ENCODE data around the gene RAB18.
"Not testable (repeated sequence)": the region's sequence is repeated elsewhere in the genome, so short reads cannot be mapped to it uniquely, and the experiment has no call there.

Gene RAB18

DNA sequence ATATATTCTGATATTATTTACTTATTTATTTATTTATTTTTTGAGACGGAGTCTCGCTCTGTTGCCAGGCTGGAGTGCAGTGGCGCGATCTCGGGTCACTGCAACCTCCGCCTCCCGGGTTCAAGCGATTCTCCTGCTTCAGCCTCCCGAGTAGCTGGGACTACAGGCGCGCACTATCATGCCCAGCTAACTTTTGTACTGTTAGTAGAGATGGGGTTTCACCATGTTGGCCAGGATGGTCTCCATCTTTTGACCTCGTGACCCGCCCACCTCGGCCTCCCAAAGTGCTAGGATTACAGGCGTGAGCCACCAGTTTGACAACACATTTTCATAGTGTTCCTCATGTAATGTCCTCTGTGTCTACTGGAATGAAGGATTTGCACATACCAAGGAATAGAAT is 1.4 kb downstream of the RAB18 start:
- not testable (repeated sequence) for DNase-seq

DNA sequence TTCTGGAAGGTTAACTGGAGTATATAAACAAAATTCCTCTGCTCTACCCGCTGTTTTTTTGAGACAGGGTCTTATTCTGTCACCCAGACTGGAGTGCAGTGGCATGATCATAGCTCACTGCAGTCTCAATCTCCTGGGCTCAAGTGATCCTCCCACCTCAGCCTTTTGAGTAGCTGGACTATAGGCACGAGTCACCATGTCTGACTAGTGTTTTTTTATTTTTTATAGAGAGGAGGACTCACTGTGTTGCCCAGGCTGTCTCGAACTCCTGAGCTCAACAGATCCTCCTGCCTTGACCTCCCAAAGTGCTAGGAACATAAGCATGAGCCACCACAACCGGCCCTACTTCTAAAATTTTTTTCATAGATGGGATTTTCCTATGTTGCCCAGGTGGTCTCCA is 2.2 kb downstream of the RAB18 start:
- no peak for DNase-seq

DNA sequence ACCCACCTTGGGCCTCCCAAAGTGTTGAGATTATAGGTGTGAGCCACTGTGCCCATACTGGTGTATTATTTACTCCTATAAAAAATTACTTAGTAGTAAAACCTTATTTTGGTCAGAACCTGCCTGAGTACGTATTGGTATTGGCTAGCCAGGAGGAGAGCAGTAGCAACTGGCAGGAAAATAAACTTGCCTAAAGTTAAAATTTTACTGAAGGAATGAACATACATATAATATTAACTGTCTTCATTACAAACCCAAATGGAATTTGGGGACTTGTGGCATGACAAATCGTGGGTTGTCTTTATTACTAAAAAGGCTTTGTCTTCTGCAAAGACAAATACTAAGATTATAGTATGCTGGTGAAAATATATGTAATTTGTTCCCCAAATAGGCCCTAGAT is 8.4 kb downstream of the RAB18 start:
- DNase-seq: no peak

DNA sequence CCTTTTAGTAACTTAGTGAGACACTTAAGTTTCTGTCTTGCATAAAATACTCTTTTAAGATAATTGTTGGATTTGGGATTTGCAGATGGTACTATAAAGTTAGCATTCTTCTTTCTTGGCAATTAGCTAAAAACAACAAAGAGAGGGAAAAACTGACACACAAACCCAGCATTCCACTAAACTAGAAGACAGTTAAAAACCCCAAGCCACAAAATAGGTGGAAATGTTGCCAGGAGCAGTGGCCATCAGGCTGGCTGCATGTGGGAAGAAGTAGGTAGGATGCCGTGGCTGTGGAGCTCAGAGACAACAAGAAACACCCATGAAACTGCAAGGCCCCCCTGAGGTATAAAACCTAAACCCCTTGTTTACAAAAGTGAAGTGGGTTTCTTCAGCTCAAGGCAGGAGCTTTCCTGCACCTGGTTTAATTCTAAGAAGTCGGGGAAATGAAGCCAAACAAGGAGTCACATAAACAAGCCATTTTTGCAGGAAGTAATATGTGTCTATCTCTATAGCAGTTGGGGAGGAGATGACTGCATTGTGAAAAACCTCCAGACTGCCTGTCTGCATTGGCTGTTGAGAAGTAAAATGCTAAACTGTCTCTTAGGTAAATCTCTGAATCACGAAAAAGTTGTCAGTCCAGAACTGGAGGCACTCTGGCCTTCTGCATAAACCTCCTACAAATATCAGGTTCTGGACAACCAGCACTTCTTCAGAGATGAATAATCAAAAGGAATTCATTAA is 9.5 kb downstream of the RAB18 start:
- DNase-seq: no peak

DNA sequence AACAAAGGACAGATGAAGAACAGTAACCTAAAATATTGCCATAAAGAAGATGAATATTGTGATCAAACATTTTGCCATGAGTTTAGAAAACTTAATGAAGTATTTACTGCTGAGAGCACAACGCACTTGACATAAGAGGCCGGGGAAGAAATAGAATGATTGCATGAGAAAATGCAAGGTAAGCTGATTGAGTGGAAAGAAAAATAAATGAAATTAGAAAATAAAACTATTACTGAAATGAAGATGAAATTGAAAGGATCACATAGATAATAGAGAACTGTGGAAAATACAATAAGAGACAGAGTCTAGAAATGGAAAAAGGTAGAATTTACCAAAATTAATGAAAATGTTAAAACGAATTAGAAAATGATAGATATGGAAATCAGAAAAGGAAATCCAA is 10.1 kb downstream of the RAB18 start:
- no peak for DNase-seq

DNA sequence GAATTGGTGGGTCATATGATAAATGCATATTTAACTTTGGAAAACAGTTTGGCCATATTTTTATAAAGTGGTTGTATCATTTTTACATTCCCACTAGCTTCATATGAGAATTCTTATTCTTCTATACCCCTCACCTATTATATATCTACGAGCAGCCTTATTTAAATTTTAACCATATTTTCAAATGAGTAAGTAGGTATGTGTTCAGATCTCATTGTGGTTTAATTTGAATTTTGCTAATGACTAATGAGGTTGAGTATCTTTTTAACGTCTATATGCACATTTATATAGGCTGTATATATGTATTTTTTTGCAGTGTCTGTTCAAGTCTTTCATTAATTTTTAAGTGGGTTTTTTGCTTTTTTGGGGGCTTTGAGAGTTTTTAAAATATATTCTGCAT is 14.2 kb downstream of the RAB18 start:
- DNase-seq: no peak

DNA sequence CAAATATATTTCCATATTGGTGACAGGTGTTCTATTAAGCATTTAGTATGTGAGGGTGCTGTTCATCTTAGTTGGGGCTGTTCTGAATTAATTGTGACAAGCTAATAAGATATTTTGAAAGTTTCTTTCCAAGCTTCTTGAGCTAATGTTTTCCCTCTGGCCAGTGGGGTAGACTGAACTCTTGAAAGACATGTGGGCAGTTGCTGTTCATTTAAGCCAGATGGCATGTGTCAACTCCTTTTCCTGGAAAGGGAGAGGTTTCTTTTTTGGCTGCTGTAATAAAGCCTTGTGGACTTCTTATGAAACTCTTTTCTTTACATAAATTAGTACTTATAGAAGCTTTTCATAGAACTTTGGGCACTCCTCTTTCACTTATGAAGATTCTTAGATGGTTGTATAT is 21.7 kb downstream of the RAB18 start:
- no peak for DNase-seq

DNA sequence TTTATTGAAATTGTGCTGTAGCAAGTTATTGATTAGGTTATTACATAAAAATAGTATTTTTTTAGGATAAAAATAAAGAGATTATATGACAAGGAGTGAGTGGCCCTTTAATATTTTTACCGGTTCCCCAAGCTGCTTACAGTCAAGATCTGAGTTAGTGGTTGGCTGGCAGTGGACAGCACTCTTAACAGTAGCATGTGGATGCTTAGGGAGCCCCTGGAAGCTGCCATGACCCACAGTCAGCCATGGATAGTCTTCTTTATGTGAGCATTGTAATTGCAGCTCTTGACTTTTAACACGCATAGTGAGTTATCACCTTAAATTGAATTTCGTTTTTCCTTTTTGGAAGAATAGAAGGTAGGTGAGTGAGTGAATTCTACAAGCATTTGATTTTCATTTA is 22.1 kb downstream of the RAB18 start:
- no peak for DNase-seq

DNA sequence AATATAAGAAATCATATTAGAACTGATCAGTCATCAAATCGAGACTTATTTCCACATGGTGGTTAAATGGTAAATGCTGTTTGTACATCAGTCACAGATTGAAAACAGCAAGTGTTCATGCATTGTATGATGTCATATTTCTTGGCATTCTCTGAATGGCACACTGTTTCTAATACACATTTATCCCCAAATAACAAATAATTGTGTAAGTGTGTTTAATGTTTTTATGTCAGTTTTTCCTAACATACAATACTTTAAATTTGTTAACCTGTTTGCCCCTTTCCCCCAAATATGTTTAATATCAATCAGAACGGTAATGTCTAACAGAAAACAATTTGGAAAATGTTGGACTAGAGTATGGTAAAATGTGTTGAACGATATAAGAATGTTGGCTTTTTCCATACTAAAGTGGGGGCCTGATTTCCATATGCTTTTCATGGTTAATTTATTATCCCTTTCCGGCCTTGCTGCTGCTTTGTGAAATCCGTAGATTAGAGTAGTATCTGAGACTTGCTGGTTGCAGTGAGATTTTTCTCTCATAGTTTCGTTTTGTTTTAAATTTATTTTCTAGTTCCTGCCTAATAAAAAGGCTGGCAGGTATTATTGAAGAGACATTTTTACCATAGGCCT is 23.7 kb downstream of the RAB18 start:
- DNase-seq: no peak

DNA sequence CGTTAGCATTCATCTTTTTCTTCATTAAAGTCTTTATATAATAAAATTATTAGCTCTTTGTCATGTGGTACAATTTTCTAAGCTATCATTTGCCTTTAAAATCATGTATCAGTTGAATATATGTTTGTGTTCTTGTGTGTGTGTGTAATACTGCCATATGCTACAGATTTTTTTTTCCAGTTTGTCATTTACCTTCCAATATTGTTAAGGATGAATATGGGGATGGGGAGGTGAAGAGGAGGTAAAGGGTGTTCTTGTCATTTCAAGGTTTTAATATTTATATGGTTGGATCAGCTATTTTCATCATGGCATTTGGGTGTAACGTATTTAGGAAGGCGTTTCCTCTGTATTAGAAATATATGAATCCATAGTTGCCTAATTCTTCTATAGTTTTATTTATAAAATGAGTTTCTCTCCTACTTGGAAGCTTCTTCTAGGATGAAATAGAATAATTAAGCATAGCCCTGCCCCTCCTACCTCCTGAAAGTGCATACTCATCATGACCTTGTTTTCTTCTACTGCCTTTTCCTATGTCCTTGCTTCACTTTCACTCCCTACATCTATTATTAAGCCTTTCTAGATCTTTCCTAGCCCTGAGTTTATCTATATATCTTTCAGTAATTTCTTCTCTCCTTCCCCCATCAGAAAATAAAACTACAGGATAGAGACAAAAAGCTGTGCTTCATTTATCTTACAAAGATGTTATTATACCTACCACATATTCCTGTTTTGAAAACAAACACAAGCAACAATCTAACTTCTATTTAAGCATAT is 25.1 kb downstream of the RAB18 start:
- no peak for DNase-seq

DNA sequence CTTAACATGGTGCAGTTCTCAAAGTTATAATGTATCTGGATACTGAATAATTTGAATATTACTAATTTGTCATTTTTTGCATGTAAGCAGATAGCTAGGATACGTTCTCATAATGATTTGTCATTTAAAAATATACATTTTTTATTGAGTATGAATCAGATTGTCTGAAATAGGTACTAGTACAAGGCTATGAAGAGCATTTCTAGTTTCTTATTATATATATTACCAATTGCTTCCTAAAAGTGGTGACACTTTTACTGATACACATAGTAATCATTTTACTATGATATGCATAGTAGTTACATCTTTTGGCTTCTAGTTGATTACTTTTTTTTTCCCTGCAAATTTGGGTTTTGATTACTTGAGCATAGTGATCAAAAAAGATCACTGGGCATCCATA is 26.4 kb downstream of the RAB18 start:
- DNase-seq: no peak

DNA sequence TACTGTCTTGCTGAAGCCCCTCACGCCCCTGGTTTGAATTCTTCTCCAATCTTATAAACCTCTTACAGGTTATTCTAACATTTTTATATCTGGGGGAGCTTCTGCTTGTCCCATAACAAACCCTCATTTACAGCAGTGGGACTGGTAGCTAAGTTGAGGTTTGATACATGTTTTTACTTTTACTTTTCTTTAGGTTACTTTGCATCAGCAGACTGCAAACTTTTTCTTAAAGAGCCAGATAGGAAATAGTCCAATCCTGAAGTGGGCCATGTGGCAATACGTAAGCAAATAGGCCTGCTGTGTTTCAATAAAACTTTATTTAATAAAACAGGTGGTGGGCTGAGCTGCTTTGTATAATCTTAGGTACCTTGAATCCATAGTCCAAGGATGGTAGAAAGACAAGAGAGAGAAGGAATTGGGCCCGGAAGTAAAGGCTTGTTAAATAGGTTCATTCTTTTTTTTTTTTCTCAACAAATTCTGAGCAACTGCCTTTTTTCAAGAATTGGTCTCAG is 27.3 kb downstream of the RAB18 start:
- DNase-seq: no peak

DNA sequence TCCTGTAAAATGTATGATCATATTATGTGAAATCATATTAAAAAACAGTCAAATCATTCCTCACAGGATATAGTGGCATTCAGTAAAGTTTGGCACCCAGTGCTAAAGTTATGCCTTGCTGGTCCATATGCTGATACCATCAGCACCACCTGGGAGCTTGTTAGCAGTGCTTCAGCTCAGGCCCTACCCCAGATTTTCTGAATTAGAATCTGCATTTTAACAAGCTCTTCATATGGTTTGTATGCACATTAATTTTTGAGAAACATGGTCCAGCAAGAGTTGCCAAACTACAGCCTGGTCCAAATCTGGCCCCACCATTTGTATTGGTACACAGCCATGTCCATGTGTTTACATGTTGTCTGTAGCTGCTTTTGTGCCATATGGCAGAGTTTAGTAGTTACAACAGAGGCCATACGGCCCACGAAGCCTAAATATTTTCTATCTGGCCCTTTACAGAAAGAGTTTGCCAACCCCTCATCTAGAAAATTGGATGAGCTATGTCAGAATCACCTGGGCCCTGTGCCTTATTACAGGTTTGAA is 30.1 kb downstream of the RAB18 start:
- DNase-seq: no peak

DNA sequence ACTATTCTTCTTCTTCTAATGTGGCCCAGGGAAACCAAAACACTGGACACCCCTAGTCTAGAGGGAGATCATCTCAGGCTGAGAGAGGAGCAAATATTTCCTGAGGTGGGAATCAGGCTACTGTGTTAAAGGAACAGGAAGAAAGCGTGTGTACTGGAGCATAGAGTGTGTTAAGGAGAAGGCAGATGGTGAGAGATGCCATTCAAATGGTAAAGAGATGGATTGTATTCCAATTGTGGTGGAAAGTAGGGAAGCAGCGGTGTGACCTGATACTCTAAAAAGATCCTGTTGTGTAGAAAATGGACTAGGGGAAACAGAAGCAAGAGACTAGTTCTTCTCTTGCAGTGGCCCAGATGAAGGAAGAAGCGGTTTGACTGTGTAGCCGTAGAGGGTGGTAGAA is 31.2 kb downstream of the RAB18 start:
- no peak for DNase-seq

DNA sequence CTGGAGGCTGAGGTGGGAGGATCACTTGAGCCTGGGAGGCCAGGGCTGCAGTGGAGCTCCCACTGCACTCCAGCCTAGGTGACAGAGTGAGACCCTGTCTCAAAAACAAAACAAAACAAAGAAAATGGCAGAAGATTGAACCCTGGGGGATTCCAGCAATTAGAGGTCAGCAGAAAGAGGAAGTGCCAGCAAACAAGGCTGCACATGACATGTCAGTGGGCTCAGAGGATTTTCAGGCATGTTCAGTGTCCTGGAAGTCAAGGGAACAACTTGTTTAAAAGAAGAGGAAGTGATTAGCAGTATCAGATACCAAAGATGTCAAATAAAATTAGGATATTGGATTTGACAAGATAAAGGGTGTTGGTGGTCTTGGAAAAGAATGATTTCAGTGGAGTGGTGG is 32.3 kb downstream of the RAB18 start:
- no peak for DNase-seq

DNA sequence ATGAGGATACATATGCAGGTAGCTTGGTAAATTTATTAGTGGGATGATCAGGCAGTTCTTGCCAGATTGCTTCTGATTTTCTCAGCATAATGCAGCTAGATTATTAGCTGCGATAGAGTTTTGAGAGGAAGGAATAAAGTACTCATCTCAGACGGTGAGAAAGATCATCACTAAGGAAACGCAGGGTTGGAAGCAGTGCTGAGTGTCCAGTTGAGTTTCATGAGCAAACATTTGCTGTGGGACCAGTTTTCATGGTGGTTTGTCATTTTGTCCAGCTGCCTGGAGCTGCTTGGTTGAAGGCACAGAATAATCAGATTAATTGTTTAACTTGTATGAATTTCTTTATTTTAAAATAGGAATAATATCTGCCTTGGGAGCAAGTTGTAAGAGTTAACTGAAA is 33.1 kb downstream of the RAB18 start:
- no peak for DNase-seq

DNA sequence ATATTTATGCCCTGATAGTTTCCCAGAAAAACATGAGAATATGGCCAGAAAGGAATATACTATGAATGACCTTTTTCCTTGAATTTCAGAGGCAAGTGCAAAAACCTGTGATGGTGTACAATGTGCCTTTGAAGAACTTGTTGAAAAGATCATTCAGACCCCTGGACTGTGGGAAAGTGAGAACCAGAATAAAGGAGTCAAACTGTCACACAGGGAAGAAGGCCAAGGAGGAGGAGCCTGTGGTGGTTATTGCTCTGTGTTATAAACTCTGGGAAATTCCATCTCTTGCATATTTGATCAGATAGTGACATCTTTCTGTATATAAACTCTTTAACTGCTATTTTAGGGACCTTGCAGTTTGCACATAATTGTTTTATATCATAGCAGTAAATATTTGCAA is 33.7 kb downstream of the RAB18 start:
- no peak for DNase-seq

DNA sequence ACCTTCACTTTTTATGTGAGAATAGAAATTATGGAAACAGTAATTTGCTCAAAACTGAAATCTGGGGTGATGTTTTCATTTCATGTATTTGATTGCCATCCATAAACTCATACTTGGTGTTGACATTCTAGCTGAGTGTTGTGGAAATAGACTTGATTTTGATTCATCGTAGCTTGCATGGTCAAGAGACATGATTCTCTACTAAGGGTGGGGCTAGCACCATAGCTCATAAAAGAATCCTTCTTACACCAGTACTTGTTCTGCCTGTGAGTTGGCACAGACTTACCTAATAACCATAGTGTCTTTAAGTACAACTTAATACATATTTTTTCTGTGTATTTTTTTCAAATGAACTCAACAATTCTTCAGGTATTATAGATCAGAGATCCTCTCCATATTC is 36.6 kb downstream of the RAB18 start:
- no peak for DNase-seq

DNA sequence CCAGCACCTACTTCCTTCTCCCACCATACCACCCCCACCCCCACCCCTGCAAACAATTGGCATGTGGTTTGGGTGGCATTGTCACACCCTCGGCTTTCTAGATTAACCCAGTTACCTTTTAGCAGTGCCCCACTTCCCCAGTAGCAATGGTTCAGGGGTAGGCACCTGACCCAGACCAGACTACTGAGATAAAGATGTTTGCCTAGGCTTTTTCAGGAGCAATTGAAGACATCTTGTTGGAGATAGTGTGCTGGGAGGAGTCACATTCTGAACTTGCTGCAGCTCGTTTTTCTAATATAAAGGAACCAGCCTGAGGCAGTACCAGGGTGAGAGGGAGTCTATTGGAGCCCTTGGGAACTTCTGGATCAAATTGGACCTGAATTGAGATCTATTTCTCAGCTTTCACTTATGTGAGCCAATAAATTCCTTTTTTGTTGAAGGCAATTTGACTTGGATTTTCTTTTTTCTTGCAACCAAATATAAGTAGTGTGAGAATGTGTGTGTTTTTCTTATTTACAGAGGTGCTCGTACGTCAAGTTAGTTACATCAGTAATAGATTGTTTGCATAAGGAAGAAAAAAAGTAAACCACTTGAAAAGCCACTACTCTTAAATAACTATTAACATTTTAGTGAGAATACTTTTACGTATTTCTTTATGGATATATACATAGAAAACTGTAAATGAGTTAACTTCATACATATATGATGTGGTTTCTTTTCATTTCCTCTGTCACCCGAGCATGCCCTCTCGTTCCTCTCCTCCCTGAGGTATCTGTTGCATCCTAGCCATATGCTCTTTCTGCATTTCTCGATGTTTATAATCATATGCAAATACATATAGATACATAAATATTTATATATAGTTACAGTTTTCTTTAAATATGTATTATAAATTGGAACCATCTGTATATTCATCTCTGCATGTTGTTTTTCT is 38.0 kb downstream of the RAB18 start:
- no peak for DNase-seq

DNA sequence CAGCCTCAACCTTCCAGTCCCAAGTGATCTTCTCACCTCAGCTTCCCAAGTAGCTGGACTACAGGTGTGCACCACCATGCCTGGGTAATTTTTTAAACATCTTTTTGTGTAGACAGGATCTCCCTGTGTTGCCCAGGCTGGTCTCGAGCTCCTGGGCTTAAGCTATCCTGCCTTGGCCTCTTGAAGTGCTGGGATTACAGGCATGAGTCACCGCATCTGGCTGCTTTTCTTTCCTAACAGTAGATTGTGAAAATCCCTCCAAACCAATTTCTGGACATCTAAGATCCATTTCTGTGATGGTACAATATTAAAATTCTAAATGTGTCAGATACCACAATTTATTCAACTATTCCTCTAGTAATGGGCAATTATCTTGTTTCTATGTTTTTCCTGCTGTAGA is 38.7 kb downstream of the RAB18 start:
- no peak for DNase-seq

DNA sequence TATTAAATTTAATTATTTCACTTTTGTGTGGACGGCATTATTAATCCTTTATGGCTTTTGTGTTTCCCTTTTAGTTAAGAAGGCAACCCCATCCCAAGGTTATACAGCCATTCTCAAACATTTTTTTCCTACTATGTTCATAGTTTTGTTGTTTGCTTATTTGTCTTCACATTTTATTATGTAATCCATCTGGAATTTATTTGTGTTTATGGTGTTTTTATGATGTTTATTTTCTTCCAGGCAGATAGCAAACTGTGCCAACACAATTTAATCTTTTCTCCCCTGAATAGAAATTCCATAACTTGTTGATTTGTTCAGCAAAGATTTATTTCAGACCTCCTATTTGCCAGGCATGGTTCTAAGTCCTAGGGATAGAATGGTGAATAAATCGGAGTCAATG is 42.9 kb downstream of the RAB18 start:
- DNase-seq: no peak

DNA sequence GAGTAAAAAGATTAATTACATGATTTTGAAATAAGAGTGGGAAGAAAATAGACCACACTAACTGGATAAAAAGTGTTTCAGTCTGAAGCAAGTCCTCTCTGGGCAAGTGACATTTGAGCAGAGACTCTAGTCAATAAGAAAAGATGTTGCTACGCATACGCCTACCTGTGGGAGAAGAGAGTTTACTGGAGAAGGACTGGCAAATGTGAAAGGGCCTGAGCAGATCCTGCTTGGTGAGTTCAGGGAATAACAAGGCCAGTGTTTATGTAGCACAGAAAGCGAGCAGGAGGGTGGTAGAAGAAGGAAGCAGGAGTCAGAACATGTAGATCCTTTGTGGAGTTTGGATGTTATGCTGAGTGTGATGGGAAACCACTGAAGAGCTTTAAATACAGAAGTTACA is 43.4 kb downstream of the RAB18 start:
- DNase-seq: no peak

DNA sequence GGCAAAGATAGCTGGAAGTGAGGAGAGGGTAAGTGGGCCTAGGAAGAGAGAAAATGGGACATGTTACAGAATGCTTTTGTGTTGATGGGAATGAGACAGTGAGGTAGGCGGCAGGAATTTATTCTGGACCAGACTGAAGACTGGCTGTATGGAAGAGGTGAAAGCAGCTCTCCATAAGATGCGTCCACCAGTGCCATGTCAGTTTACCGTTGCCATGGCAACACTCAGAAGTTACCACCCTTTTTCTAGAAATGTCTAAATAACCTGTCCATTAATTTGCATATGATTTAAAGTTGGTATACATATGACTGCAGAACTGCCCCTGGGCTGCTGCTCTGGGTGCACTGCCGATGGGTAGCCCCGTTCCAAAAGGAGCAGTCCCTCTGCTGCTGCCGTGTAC is 46.7 kb downstream of the RAB18 start:
- DNase-seq: no peak

All from NCI-H1436 (cell line).